Stromal cell of bone marrow (primary cell): ENCODE measurements around the gene GABBR2.

Experiments used
- DNase-seq: peaks from one replicate; pipeline ENCODE4 v3.0.0-alpha.2; 2012; ENCODE audit warnings: low read depth

GABBR2 gene

GRCh38 chr9:98317134-98317857, 391.4 kb downstream of the GABBR2 start:
- DNase-seq = peak; percentile 26

GRCh38 chr9:98316445-98317133, 392.1 kb downstream of the GABBR2 start:
- DNase-seq = no peak

GRCh38 chr9:98315551-98316060, 393.1 kb downstream of the GABBR2 start:
- peak; percentile 51 for DNase-seq

GRCh38 chr9:98315067-98315453, 393.7 kb downstream of the GABBR2 start:
- DNase-seq = no peak

- DNase-seq = no peak
Observed at GRCh38 chr9:98314381-98315066, 394.2 kb downstream of the GABBR2 start.

- no peak for DNase-seq
Observed at GRCh38 chr9:98312365-98312764, 396.4 kb downstream of the GABBR2 start.

- no peak for DNase-seq
Observed at GRCh38 chr9:98311541-98311940, 397.2 kb downstream of the GABBR2 start.

GRCh38 chr9:98310752-98311392, 397.9 kb downstream of the GABBR2 start:
- no peak for DNase-seq

- DNase-seq = no peak
Observed at GRCh38 chr9:98306384-98307145, 402.2 kb downstream of the GABBR2 start.

GRCh38 chr9:98304381-98304780, 404.4 kb downstream of the GABBR2 start:
- DNase-seq = no peak

GRCh38 chr9:98303633-98304125, 405.1 kb downstream of the GABBR2 start:
- DNase-seq = no peak

- DNase-seq = no peak
Observed at GRCh38 chr9:98302938-98303632, 405.6 kb downstream of the GABBR2 start.

GRCh38 chr9:98302150-98302549, 406.6 kb downstream of the GABBR2 start:
- DNase-seq = no peak

GRCh38 chr9:98300611-98301010, 408.1 kb downstream of the GABBR2 start:
- DNase-seq = no peak

- no peak for DNase-seq
Observed at GRCh38 chr9:98298476-98298875, 410.3 kb downstream of the GABBR2 start.

GRCh38 chr9:98295824-98296223, 412.9 kb downstream of the GABBR2 start:
- DNase-seq = no peak

GRCh38 chr9:98291820-98292219, 416.9 kb downstream of the GABBR2 start:
- DNase-seq = no peak

GRCh38 chr9:98290411-98290810, 418.3 kb downstream of the GABBR2 start:
- no peak for DNase-seq

- no peak for DNase-seq
Observed at GRCh38 chr9:98289614-98290201, 419.0 kb downstream of the GABBR2 start.

- DNase-seq = no peak
Observed at GRCh38 chr9:98288881-98289280, 419.9 kb downstream of the GABBR2 start.
